Kidney (tissue), 14 donors: ENCODE measurements around the gene SAA4. TPM values are rescaled to one million over a fixed set of nuclear protein-coding genes. Genes with fewer than 3 reads are reported as not detected.
"Not testable (repeated sequence)": the region's sequence is repeated elsewhere in the genome, so short reads cannot be mapped to it uniquely, and the experiment has no call there.

ENCODE experiments used
- DNase-seq, 5 donors: peaks; one replicate each; pipeline ENCODE4 v3.0.0-alpha.2; 2013 to 2020
- FAIRE-seq: peaks from 2 replicates; lab custom pipeline; 2012; peaks lifted over from hg19 to GRCh38; lab: Jason Lieb, UNC
- H3K27ac ChIP-seq, 2 donors: one replicate each; pipeline ENCODE4 v1.7.0; 2013; ENCODE audit warnings: low read depth in 2 of 2, low read length in 2 of 2, inconsistent platforms in 1 of 2
- H3K27me3 ChIP-seq: one replicate; pipeline ENCODE4 v1.7.1; 2013; ENCODE audit warnings: low read length, inconsistent platforms; ENCODE audit not compliant: control insufficient read depth, insufficient read depth
- H3K36me3 ChIP-seq, 3 donors: one replicate each; pipeline versions ENCODE4 v1.7.0 to v1.7.1; 2013; ENCODE audit warnings: low read length in 3 of 3, control low read depth in 1 of 3, inconsistent platforms in 1 of 3; ENCODE audit not compliant: insufficient read depth in 3 of 3, control insufficient read depth in 2 of 3
- H3K4me1 ChIP-seq, 3 donors: one replicate each; pipeline versions ENCODE4 v1.7.0 to v1.7.1; 2013; ENCODE audit warnings: low read length in 3 of 3, inconsistent platforms in 1 of 3, low read depth in 1 of 3; ENCODE audit not compliant: control insufficient read depth in 2 of 3, insufficient read depth in 2 of 3
- H3K4me3 ChIP-seq, 3 donors: one replicate each; pipeline versions ENCODE4 v1.7.0 to v1.8.1; 2013; ENCODE audit warnings: low read length in 3 of 3, control low read depth in 1 of 3, inconsistent platforms in 1 of 3
- H3K9ac ChIP-seq, 3 donors: one replicate each; pipeline versions ENCODE4 v1.7.0 to v1.7.1; 2013; ENCODE audit warnings: low read length in 3 of 3, control low read depth in 1 of 3, inconsistent platforms in 1 of 3
- H3K9me3 ChIP-seq, 3 donors: one replicate each; pipeline versions ENCODE4 v1.7.0 to v1.7.1; 2013; ENCODE audit warnings: low read length in 3 of 3, control low read depth in 1 of 3, inconsistent platforms in 1 of 3; ENCODE audit not compliant: control insufficient read depth in 2 of 3, insufficient read depth in 1 of 3
- intact Hi-C: fragments of 100-400 bp; cut with DNase I; formaldehyde crosslinking; loops from one replicate; pipeline ENCODE4 v1.11.1; 2022
- polyA plus RNA-seq: library from polyadenylated mRNA; stranded (reverse); fragments of 350-450 nt; fragmentation: Illumina TruSeq; extraction: RNeasy Lipid Tissue Mini Kit (QIAGEN cat#74804); gene quantifications from one replicate; pipeline ENCODE4 v1.2.3, GENCODE V29; 2014; ENCODE audit warnings: low read depth, low replicate concordance; ENCODE audit not compliant: insufficient read depth
- total RNA-seq: library from RNA; stranded (reverse); fragmentation: NEBNext Ultra II Directional; extraction: Animal tissue kit (Norgen Biotek cat#: 25700); gene quantifications from one replicate; pipeline ENCODE4 v1.2.1, GENCODE V29; 2021
- TF ChIP-seq, protein P1 (sequence below): IDR thresholded peaks from 3 replicates; pipeline ENCODE4 v1.5.1; 2012; ENCODE audit warnings: mild to moderate bottlenecking, moderate library complexity, borderline replicate concordance; ENCODE audit not compliant: insufficient read depth; ENCODE audit errors: extremely low read depth
- donor health status: control.
- donor health status: control.
- donor health status: control.
- donor health status: control.
- donor health status: control.
- donor health status: DM: yes; HTN: yes; CAD: no.
- donor health status: Normal renal cell carcinoma (clear cell type).

SAA4 gene
- total and polyA plus RNA-seq, 2 donors from 2014 or later = 1.3 TPM; not detected in 1

- Histone ChIP-seq H3K27ac (no peak overlapping the region), H3K9me3 (no peaks in the 10 kb centered on the region), H3K36me3 (no peaks in the 10 kb centered on the region), H3K27me3 (no peaks in the 10 kb centered on the region), H3K4me1 (no peaks in the 10 kb centered on the region), H3K4me3 (no peak overlapping the region), H3K9ac (no peak overlapping the region)
- TF ChIP-seq, protein P1, sequence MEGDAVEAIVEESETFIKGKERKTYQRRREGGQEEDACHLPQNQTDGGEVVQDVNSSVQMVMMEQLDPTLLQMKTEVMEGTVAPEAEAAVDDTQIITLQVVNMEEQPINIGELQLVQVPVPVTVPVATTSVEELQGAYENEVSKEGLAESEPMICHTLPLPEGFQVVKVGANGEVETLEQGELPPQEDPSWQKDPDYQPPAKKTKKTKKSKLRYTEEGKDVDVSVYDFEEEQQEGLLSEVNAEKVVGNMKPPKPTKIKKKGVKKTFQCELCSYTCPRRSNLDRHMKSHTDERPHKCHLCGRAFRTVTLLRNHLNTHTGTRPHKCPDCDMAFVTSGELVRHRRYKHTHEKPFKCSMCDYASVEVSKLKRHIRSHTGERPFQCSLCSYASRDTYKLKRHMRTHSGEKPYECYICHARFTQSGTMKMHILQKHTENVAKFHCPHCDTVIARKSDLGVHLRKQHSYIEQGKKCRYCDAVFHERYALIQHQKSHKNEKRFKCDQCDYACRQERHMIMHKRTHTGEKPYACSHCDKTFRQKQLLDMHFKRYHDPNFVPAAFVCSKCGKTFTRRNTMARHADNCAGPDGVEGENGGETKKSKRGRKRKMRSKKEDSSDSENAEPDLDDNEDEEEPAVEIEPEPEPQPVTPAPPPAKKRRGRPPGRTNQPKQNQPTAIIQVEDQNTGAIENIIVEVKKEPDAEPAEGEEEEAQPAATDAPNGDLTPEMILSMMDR = no peak
- DNase-seq = no peak
- FAIRE-seq = no peak
- intact Hi-C loops = no loop called here
These were observed 31.8 kb downstream of the SAA4 start for GRCh38 chr11:18204771-18205170.

DNA sequence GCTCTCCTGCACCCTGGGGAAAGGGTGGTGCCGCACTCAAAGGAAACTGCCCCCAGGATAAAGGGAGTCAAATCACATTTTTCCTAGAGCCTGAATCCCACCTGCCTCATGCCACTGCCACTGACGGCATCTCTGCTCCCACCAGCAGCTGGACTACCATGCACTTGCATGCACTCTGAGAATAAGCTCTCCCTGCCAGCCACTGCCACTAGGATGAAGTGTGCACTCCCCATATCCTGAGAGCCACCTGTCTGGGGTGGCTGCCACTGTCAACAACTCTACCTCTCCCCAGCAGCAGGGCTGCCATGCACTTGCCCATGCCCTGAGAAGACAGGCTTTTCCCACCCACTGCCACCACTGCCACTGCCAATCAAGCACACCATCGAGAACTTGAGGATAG, 32.4 kb downstream of the SAA4 start:
- intact Hi-C loops = no loop called here
- no peak for FAIRE-seq
- Histone ChIP-seq H3K4me1 (no peaks in the 10 kb centered on the region), H3K27ac (no peak overlapping the region), H3K36me3 (no peaks in the 10 kb centered on the region), H3K4me3 (no peak overlapping the region), H3K9ac (no peak overlapping the region), H3K27me3 (no peaks in the 10 kb centered on the region), H3K9me3 (no peaks in the 10 kb centered on the region)
- DNase-seq = peak in 1 of 5 donors; percentile 39
- TF ChIP-seq, protein P1 = no peak

DNA sequence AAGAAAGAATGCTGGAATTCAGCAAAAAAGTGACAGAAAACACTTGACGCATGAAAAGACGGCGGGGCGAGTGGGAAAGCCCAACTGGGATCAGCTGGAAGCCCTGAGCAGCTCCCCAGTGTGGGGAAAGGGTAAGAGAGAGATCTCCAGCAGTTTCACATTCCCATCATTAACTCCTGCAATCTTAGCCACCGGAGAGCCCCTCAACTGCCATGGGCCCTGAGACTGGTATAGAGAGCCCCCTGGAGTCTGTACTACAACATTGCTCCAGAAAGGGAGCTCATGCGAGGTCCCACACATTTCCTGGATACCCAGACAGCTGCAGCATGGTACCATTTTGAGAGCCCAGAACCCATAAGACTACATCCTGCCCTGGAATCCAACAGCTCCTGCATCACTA, 32.9 kb downstream of the SAA4 start:
- TF ChIP-seq, protein P1 = no peak
- H3K9me3 ChIP-seq = no peaks in the 10 kb centered on the region
- DNase-seq (peak in 3 of 5 donors; percentile 6 to 20 (median 12)), FAIRE-seq (no peak)
- H3K4me1 ChIP-seq = no peaks in the 10 kb centered on the region
- no peak overlapping the region for H3K27ac ChIP-seq
- H3K36me3 ChIP-seq = no peaks in the 10 kb centered on the region
- intact Hi-C loops = no loop called here
- no peak overlapping the region for H3K4me3 ChIP-seq
- no peaks in the 10 kb centered on the region for H3K27me3 ChIP-seq
- no peak overlapping the region for H3K9ac ChIP-seq

GRCh38 chr11:18197738-18198137, 38.9 kb downstream of the SAA4 start:
- H3K36me3 ChIP-seq, intact Hi-C loops, FAIRE-seq, H3K27ac ChIP-seq, H3K27me3 ChIP-seq, H3K4me3 ChIP-seq, H3K9ac ChIP-seq, H3K9me3 ChIP-seq, H3K4me1 ChIP-seq, DNase-seq: not testable (repeated sequence)
